ENCODE results near the gene SUFU. TPM values are rescaled to one million over a fixed set of nuclear protein-coding genes. Genes with fewer than 3 reads are reported as not detected.

The SUFU gene
- total and polyA plus RNA-seq, 2 of the 13 experiments (the other 11 are each of a cell fraction or from before 2014, with no cell fraction given): 2.9 to 5.5 TPM

DNA sequence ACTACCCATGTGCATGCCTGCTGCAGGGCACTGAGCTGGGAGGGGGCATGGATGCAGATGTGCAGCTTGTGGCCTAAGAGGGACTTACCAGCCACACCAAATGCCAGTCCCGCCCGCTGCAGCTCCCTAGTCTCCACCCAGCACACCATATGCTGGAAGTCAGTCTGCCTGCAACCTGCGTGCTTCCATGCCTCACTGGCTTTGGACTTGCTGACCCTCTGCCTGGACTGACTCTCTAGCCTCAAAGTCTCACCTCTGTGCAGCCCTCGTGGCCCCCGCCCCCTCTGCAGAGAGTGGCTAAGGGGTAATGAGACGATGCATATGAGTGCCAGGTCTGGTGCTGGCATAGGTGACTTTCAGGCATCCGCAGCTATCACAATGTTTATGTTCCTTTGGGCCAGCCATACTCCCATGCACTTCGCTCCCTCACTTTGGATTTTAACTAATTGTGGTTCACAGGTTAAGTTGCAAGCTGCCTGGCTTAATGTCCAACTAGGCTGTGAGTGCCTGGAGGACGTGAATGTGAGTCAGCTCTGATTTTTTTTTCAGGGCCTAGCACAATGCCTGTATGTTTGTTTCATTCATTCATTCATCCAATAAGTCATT is 162.2 kb downstream of the SUFU start (continued):
- no peak for TF ChIP-seq HNRNPLL (IDR thresholded peaks at IDR 0.05; ENCODE audit: low read depth, low read length, poor library complexity, severe bottlenecking)
- TF ChIP-seq GZF1 (CRISPR knock-in tag; IDR thresholded peaks at IDR 0.05): peak; percentile 95
- TF ChIP-seq RELA (CRISPR knock-in tag; IDR thresholded peaks at IDR 0.05): no peak
- no peak for TF ChIP-seq CBX5 (CRISPR knock-in tag; IDR thresholded peaks at IDR 0.05; ENCODE audit: borderline replicate concordance)
- TF ChIP-seq MAFF (IDR thresholded peaks at IDR 0.05; ENCODE audit: low read depth, low read length): no peak
- TF ChIP-seq, protein P1, sequence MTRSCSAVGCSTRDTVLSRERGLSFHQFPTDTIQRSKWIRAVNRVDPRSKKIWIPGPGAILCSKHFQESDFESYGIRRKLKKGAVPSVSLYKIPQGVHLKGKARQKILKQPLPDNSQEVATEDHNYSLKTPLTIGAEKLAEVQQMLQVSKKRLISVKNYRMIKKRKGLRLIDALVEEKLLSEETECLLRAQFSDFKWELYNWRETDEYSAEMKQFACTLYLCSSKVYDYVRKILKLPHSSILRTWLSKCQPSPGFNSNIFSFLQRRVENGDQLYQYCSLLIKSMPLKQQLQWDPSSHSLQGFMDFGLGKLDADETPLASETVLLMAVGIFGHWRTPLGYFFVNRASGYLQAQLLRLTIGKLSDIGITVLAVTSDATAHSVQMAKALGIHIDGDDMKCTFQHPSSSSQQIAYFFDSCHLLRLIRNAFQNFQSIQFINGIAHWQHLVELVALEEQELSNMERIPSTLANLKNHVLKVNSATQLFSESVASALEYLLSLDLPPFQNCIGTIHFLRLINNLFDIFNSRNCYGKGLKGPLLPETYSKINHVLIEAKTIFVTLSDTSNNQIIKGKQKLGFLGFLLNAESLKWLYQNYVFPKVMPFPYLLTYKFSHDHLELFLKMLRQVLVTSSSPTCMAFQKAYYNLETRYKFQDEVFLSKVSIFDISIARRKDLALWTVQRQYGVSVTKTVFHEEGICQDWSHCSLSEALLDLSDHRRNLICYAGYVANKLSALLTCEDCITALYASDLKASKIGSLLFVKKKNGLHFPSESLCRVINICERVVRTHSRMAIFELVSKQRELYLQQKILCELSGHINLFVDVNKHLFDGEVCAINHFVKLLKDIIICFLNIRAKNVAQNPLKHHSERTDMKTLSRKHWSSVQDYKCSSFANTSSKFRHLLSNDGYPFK (CRISPR knock-in tag; IDR thresholded peaks at IDR 0.05; ENCODE audit: borderline replicate concordance): peak; percentile 24; the same call in 1 of the 2 replicates
- no peak for TF ChIP-seq FOXP1 (IDR thresholded peaks at IDR 0.05)
- peak; percentile 28; the same call in 1 of the 2 replicates for TF ChIP-seq FOXP1 (CRISPR knock-in tag; IDR thresholded peaks at IDR 0.05)
- peak; percentile 92 for TF ChIP-seq ZMYM3 (CRISPR knock-in tag; IDR thresholded peaks at IDR 0.05)
- TF ChIP-seq HDAC6 (IDR thresholded peaks at IDR 0.05; ENCODE audit: low read depth, low read length): no peak
- no peak for TF ChIP-seq CHCHD3 (CRISPR knock-in tag; IDR thresholded peaks at IDR 0.05)
- TF ChIP-seq ZNF180 (CRISPR knock-in tag; IDR thresholded peaks at IDR 0.05; ENCODE audit: borderline replicate concordance, low read depth): no peak
- TF ChIP-seq ZNF563 (CRISPR knock-in tag; IDR thresholded peaks at IDR 0.05): no peak
- no peak for TF ChIP-seq HMG20B (CRISPR knock-in tag; conservative IDR thresholded peaks at IDR 0.05)
- TF ChIP-seq TEAD3 (CRISPR knock-in tag; optimal IDR thresholded peaks at IDR 0.05; ENCODE audit: borderline replicate concordance): peak; percentile 15
- TF ChIP-seq, protein P2, sequence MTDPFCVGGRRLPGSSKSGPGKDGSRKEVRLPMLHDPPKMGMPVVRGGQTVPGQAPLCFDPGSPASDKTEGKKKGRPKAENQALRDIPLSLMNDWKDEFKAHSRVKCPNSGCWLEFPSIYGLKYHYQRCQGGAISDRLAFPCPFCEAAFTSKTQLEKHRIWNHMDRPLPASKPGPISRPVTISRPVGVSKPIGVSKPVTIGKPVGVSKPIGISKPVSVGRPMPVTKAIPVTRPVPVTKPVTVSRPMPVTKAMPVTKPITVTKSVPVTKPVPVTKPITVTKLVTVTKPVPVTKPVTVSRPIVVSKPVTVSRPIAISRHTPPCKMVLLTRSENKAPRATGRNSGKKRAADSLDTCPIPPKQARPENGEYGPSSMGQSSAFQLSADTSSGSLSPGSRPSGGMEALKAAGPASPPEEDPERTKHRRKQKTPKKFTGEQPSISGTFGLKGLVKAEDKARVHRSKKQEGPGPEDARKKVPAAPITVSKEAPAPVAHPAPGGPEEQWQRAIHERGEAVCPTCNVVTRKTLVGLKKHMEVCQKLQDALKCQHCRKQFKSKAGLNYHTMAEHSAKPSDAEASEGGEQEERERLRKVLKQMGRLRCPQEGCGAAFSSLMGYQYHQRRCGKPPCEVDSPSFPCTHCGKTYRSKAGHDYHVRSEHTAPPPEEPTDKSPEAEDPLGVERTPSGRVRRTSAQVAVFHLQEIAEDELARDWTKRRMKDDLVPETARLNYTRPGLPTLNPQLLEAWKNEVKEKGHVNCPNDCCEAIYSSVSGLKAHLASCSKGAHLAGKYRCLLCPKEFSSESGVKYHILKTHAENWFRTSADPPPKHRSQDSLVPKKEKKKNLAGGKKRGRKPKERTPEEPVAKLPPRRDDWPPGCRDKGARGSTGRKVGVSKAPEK (CRISPR knock-in tag; IDR thresholded peaks at IDR 0.05; ENCODE audit: borderline replicate concordance): no peak
- TF ChIP-seq, protein P3, sequence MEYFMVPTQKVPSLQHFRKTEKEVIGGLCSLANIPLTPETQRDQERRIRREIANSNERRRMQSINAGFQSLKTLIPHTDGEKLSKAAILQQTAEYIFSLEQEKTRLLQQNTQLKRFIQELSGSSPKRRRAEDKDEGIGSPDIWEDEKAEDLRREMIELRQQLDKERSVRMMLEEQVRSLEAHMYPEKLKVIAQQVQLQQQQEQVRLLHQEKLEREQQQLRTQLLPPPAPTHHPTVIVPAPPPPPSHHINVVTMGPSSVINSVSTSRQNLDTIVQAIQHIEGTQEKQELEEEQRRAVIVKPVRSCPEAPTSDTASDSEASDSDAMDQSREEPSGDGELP (IDR thresholded peaks at IDR 0.05; ENCODE audit: borderline replicate concordance, low read depth): 0 out of 2 replicates have a peak, but pooled peaks have one; percentile 25
- peak; percentile 51 for TF ChIP-seq XRCC5 (optimal IDR thresholded peaks at IDR 0.05; ENCODE audit: low read length)
- TF ChIP-seq TBX3 (IDR thresholded peaks at IDR 0.05; ENCODE audit: borderline replicate concordance): no peak
- TF ChIP-seq FOSL2 (CRISPR knock-in tag; IDR thresholded peaks at IDR 0.05): peak; percentile 68
- TF ChIP-seq ZNF644 (CRISPR knock-in tag; IDR thresholded peaks at IDR 0.05; ENCODE audit: low read depth): 0 out of 2 replicates have a peak, but pooled peaks have one; percentile 27
- TF ChIP-seq ZNF567 (CRISPR knock-in tag; IDR thresholded peaks at IDR 0.05; ENCODE audit: borderline replicate concordance): 0 out of 2 replicates have a peak, but pooled peaks have one; percentile 69
- TF ChIP-seq CEBPG (CRISPR knock-in tag; IDR thresholded peaks at IDR 0.05): 0 out of 2 replicates have a peak, but pooled peaks have one; percentile 12
- no peak for TF ChIP-seq ARNTL (CRISPR knock-in tag; IDR thresholded peaks at IDR 0.05)
- TF ChIP-seq ZNF549 (CRISPR knock-in tag; IDR thresholded peaks at IDR 0.05): no peak
- no peak for TF ChIP-seq MAF1 (CRISPR knock-in tag; IDR thresholded peaks at IDR 0.05; ENCODE audit: borderline replicate concordance)
- peak; percentile 46; the same call in 1 of the 3 replicates for TF ChIP-seq MXI1 (IDR thresholded peaks at IDR 0.05; ENCODE audit: borderline replicate concordance, low read depth, low read length)

Data from HepG2 (cell line).